ENCODE measurements around the gene GULP1. TPM values are rescaled to one million over a fixed set of nuclear protein-coding genes. Genes with fewer than 3 reads are reported as not detected.
A peak's percentile ranks its signal among the peaks of the same experiment; 100 is the strongest.

Gene GULP1
- total RNA-seq, 1 experiment from 2014 or later = 140 TPM

- Histone ChIP-seq H4K8ac (replicated peaks; ENCODE audit: insufficient read length, low read depth, low read length) (no peak overlapping the region), H3K27me3 (ENCODE audit: insufficient read depth, low read length) (no peaks in the 10 kb centered on the region), H4K91ac (ENCODE audit: insufficient read length, low read depth, low read length) (no peak overlapping the region), H3K14ac (ENCODE audit: insufficient read depth, low read length) (no peak overlapping the region), H3K9ac (ENCODE audit: extremely low read depth, insufficient read length, low read length) (no peak overlapping the region), H3K18ac (ENCODE audit: insufficient read length, low read depth, low read length) (no peak overlapping the region), H3T11ph (ENCODE audit: low read length) (no peak overlapping the region), H3K79me2 (ENCODE audit: insufficient read depth, low read length) (0 out of 2 replicates have a peak, but pooled peaks cover 2% of the 10 kb centered on the region), H2BK12ac (ENCODE audit: insufficient read length, low read depth, low read length) (no peak overlapping the region), H3K56ac (ENCODE audit: insufficient read length, low read depth, low read length) (no peak overlapping the region), H3K4me2 (ENCODE audit: insufficient read depth, insufficient read length, low read length) (no peak overlapping the region), H4K5ac (ENCODE audit: insufficient read length, low read depth, low read length) (no peak overlapping the region), H3K79me1 (ENCODE audit: insufficient read depth, low read depth, low read length, poor library complexity, severe bottlenecking) (no peaks in the 10 kb centered on the region), H4K20me1 (ENCODE audit: control insufficient read depth, insufficient read depth, insufficient read length) (no peaks in the 10 kb centered on the region), H3K23ac (ENCODE audit: insufficient read length, low read depth, low read length) (no peak overlapping the region), H2AFZ (ENCODE audit: low read length) (no peak overlapping the region), H3K4ac (ENCODE audit: low read depth, low read length) (no peak overlapping the region), H2AK5ac (ENCODE audit: insufficient read length, low read length) (no peak overlapping the region), H2BK5ac (ENCODE audit: insufficient read length, low read length) (no peak overlapping the region), H2BK120ac (ENCODE audit: low read depth, low read length, poor library complexity, severe bottlenecking) (no peak overlapping the region), H3K27ac (ENCODE audit: insufficient read length, low read depth, low read length) (no peak overlapping the region), H3K23me2 (ENCODE audit: insufficient read length, low read depth, low read length, poor library complexity, severe bottlenecking) (no peaks in the 10 kb centered on the region), H3K9me3 (ENCODE audit: control insufficient read depth, low read depth, low read length) (no peaks in the 10 kb centered on the region), H3K4me1 (ENCODE audit: insufficient read depth, low read length) (no peaks in the 10 kb centered on the region; the same call in 1 of the 2 replicates), H2BK15ac (ENCODE audit: low read depth, low read length) (no peak overlapping the region), H2BK20ac (ENCODE audit: low read depth, low read length, poor library complexity, severe bottlenecking) (no peak overlapping the region)
- Mint-ChIP-seq H3K4me1 (peaks cover 10 to 12% of the 10 kb centered on the region in 2 experiments), H3K4me3 (no peak overlapping the region), H3K36me3 (ENCODE audit: insufficient read depth in 1 of 3, low read depth in 3 of 3) (peaks cover 0 to 19% (median 14%) of the 10 kb centered on the region in 3 experiments; a peak in 4 of 7 replicates), H3K27ac (peak overlapping the region in 1 of 3 experiments; percentile 37; a peak in 1 of 7 replicates), H3K27me3 (ENCODE audit: low read depth) (no peaks in the 10 kb centered on the region), H3K9me3 (no peaks in the 10 kb centered on the region)
- TF ChIP-seq, protein P1, sequence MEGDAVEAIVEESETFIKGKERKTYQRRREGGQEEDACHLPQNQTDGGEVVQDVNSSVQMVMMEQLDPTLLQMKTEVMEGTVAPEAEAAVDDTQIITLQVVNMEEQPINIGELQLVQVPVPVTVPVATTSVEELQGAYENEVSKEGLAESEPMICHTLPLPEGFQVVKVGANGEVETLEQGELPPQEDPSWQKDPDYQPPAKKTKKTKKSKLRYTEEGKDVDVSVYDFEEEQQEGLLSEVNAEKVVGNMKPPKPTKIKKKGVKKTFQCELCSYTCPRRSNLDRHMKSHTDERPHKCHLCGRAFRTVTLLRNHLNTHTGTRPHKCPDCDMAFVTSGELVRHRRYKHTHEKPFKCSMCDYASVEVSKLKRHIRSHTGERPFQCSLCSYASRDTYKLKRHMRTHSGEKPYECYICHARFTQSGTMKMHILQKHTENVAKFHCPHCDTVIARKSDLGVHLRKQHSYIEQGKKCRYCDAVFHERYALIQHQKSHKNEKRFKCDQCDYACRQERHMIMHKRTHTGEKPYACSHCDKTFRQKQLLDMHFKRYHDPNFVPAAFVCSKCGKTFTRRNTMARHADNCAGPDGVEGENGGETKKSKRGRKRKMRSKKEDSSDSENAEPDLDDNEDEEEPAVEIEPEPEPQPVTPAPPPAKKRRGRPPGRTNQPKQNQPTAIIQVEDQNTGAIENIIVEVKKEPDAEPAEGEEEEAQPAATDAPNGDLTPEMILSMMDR (conservative IDR thresholded peaks at IDR 0.05) = no peak
- no CpG with 5 or more reads among the region's 2 CpGs for WGBS (ENCODE audit: extremely low coverage, insufficient read length, low lambda C conversion rate)
- no peak for DNase-seq
Observed at GRCh38 chr2:188495969-188496431, 204.3 kb downstream of the GULP1 start.
